ENCODE results near the gene AUH.

AUH gene

DNA sequence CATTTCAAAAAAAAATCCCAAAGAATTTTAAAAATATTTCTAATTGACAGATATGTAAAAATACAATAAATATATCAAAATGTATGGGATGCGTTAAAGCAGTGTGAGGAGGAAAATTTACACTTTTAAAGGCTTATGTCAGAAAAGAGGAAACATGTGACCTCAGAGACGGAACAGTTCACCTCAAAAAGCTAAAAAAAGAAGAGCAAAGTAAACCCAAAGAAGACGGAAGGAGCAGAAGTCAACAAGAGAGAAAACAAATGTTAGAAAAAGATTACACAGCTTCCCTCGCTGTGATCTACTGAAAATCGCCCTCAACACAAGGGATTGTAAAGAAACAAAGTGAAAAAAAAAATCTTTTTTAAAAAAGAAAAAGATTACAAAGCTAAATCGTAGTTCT lies 186.9 kb downstream of the AUH start:
- CTCF ChIA-PET: interaction anchor here (0.7 kb wide), 1 partner anchor 9 kb away, joined by 3 read pairs; no protein-coding TSS in a partner anchor

DNA sequence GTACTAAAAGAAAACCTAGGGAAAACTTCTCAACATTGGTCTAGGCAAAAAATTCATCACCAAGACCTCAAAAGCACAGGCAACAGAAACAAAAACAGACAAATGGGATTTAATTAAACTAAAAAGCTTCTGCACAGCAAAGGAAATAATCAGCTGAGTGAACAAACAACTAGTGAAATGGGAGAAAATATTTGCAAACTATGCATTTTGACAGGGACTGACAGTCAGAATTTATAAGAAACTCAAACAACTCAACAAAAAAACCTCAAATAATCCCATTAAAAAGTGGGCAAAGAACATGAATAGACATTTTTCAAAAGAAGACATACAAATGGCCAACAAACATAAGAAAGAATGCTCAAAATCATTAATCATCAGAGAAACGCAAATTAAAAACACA lies 189.4 kb downstream of the AUH start:
- POLR2A ChIA-PET: no interaction called here
- DNase-seq (ENCODE audit: low read depth, low spot score): no peak
- CTCF ChIA-PET: no interaction called here
- TF ChIP-seq, protein P1, sequence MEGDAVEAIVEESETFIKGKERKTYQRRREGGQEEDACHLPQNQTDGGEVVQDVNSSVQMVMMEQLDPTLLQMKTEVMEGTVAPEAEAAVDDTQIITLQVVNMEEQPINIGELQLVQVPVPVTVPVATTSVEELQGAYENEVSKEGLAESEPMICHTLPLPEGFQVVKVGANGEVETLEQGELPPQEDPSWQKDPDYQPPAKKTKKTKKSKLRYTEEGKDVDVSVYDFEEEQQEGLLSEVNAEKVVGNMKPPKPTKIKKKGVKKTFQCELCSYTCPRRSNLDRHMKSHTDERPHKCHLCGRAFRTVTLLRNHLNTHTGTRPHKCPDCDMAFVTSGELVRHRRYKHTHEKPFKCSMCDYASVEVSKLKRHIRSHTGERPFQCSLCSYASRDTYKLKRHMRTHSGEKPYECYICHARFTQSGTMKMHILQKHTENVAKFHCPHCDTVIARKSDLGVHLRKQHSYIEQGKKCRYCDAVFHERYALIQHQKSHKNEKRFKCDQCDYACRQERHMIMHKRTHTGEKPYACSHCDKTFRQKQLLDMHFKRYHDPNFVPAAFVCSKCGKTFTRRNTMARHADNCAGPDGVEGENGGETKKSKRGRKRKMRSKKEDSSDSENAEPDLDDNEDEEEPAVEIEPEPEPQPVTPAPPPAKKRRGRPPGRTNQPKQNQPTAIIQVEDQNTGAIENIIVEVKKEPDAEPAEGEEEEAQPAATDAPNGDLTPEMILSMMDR (IDR thresholded peaks at IDR 0.05; ENCODE audit: insufficient read depth, low read length, missing control alignments): no peak
- H3K4me3 ChIP-seq (ENCODE audit: low read depth, low read length): no peak overlapping the region

More for the DNA sequence above, 186.9 kb downstream of the AUH start:
- no peak overlapping the region for H3K4me3 ChIP-seq (ENCODE audit: low read depth, low read length)
- POLR2A ChIA-PET: no interaction called here
- TF ChIP-seq, protein P1 (IDR thresholded peaks at IDR 0.05; ENCODE audit: insufficient read depth, low read length, missing control alignments): no peak
- DNase-seq (ENCODE audit: low read depth, low spot score): no peak

DNA sequence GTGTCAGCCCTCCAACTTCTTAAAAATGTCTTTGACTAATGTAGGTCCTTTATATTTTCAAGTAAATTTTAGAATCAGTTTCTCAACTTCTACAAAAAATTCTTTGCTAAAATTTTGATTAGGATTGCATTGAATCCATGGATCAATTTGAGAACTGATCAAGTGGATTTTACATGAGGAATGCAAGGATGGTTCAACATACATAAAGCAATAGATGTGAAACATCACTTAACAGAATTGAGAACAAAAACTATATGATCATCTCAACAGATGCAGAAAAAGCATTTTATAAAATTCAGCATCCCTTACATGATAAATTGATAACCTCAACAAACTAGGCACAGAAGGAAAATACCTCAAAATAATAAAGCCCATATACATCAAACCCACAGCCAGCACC lies 190.8 kb downstream of the AUH start:
- POLR2A ChIA-PET: no interaction called here
- no peak overlapping the region for H3K4me3 ChIP-seq (ENCODE audit: low read depth, low read length)
- DNase-seq (ENCODE audit: low read depth, low spot score): no peak
- TF ChIP-seq, protein P1 (IDR thresholded peaks at IDR 0.05; ENCODE audit: insufficient read depth, low read length, missing control alignments): no peak
- CTCF ChIA-PET: no interaction called here

DNA sequence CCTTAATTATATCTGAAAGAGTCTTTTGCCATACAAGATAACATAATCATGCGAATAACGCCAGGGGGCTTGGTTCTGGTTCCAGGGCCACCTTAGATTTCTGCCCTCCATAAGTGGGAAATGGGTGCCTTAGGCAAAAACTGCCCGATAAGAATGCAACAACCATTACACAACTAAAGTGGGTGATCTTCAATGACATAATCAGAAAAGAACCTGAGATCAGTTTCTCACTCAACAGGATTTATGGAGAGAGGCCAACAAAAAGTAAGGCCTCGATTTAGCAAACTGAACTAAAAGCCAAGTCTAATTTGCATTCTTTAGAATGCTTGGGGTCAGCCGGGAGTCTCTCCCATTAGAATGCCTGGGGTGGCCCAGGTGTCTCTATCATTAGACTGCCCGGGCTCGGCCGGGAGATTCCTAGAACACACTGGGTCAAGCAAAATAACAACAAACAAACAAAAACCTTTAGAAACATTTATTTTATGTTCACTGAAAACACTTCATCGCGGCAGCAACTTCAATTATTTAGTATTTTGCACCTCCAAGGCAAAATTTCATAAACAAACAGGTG lies 194.8 kb downstream of the AUH start:
- no peak overlapping the region for H3K4me3 ChIP-seq (ENCODE audit: low read depth, low read length)
- CTCF ChIA-PET: no interaction called here
- TF ChIP-seq, protein P1 (IDR thresholded peaks at IDR 0.05; ENCODE audit: insufficient read depth, low read length, missing control alignments): no peak
- peak; percentile 42 for DNase-seq (ENCODE audit: low read depth, low spot score)
- POLR2A ChIA-PET: no interaction called here

DNA sequence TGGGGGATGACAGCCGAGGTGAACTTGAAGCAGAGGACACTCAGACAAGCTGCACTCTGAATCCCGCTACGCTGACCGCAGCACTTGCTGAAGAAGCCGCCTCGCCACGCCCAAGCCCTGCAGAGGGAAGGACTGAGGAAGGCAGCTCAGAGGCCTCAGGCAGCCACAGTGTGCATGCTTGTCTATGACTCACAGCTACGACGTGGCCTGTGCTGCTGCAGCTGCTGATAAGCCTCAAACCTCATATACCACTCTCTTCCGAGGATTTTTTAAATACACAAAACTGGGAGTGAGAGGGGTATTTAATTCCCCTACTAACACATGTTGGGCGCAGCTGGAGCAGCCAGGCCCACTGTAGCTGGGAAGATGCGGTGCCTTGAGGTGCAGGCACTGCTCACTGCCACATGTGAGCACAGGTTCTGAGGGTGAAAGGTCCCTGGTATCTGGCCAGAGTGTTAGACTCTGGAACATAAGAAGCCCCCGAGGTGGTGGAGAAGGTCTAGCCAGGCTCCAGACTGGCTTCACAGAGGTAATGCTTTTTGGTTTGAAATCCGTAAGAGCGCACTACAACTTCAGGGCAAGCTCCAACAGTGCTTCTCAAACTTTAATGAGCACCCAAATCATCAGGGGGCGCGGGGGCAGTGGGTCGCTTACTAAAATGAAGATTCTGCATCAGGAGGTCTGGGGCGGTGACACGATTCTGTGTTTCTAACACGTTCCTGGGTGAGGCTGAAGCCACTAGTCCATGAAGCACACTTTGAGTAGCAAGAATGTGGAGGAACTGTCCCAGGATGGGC lies 196.8 kb downstream of the AUH start:
- ChIA-PET POLR2A (interaction anchor here (1.0 to 1.4 kb wide), 2 partner anchors 14 to 27 kb away, joined by 4 to 6 read pairs; no protein-coding TSS in a partner anchor), CTCF (no interaction called here)
- peak; percentile 91 for DNase-seq (ENCODE audit: low read depth, low spot score)
- TF ChIP-seq, protein P1 (IDR thresholded peaks at IDR 0.05; ENCODE audit: insufficient read depth, low read length, missing control alignments): no peak
- no peak overlapping the region for H3K4me3 ChIP-seq (ENCODE audit: low read depth, low read length)

Measured in AG04449 (cell line).